Activated B cell treated with CpG ODN at 0.5 μM for 24 hours (primary cell): ENCODE measurements around the gene SSTR4. TPM values are rescaled to one million over a fixed set of nuclear protein-coding genes. Genes with fewer than 3 reads are reported as not detected.

Experiments
- ATAC-seq: fragments of 200-7000 bp; cut with Tn5 transposase; one replicate; pipeline ENCODE4 v1.10.0; 2021; ENCODE audit warnings: low read depth, mild to moderate bottlenecking, moderate library complexity
- CTCF ChIA-PET: fragments of 350-600 bp; sonication (Branson Sonifier 250); formaldehyde crosslinking; loops from one replicate; lab custom pipeline; 2021; ENCODE audit warnings: antibody characterized with exemption; lab: Charles Lee
- POLR2A ChIA-PET: fragments of 350-600 bp; sonication (Branson Sonifier 250); formaldehyde crosslinking; loops from one replicate; lab custom pipeline; 2021; ENCODE audit warnings: antibody characterized with exemption; lab: Charles Lee
- DNase-seq: peaks from one replicate; pipeline ENCODE4 v3.0.0; 2022
- H3K27ac Mint-ChIP-seq: one replicate; pipeline ENCODE4 v1.8.0; 2020; ENCODE audit warnings: mixed read lengths
- H3K27me3 Mint-ChIP-seq: one replicate; pipeline ENCODE4 v1.8.0; 2021; ENCODE audit warnings: mixed read lengths
- H3K36me3 Mint-ChIP-seq: one replicate; pipeline ENCODE4 v1.8.0; 2021; ENCODE audit warnings: low read depth, mixed read lengths
- H3K4me1 Mint-ChIP-seq: one replicate; pipeline ENCODE4 v1.8.0; 2021; ENCODE audit warnings: mixed read lengths
- H3K4me3 Mint-ChIP-seq: one replicate; pipeline ENCODE4 v1.8.0; 2020; ENCODE audit warnings: mild to moderate bottlenecking, mixed read lengths
- H3K9me3 Mint-ChIP-seq: one replicate; pipeline ENCODE4 v1.8.0; 2020; ENCODE audit warnings: mixed read lengths
- CTCF ChIP-seq: fragments of 200-600 bp; IDR thresholded peaks from one replicate; pipeline ENCODE4 v1.8.0; 2022; ENCODE audit warnings: antibody characterized with exemption, mild to moderate bottlenecking
- intact Hi-C: fragments of 100-400 bp; cut with micrococcal nuclease; formaldehyde crosslinking; loops from one replicate; pipeline ENCODE4 v1.15.1; 2024
- total RNA-seq: library from RNA; stranded (reverse); gene quantifications from 2 replicates; pipeline ENCODE4 v1.2.3, GENCODE V29; 2022

Gene SSTR4
- total RNA-seq, 1 donor from 2014 or later: not detected

- Mint-ChIP-seq H3K4me1 (peaks cover 2% of the 10 kb centered on the region), H3K36me3 (no peaks in the 10 kb centered on the region), H3K27me3 (peaks cover 41% of the 10 kb centered on the region), H3K27ac (no peak overlapping the region), H3K4me3 (no peak overlapping the region), H3K9me3 (no peaks in the 10 kb centered on the region)
- intact Hi-C loops: no loop called here
- ChIA-PET POLR2A (no interaction called here), CTCF (no interaction called here)
- ATAC-seq (no peak), DNase-seq (no peak)
- TF ChIP-seq CTCF: no peak
Observed at GRCh38 chr20:23047738-23048214, 12.7 kb downstream of the SSTR4 start.

DNA sequence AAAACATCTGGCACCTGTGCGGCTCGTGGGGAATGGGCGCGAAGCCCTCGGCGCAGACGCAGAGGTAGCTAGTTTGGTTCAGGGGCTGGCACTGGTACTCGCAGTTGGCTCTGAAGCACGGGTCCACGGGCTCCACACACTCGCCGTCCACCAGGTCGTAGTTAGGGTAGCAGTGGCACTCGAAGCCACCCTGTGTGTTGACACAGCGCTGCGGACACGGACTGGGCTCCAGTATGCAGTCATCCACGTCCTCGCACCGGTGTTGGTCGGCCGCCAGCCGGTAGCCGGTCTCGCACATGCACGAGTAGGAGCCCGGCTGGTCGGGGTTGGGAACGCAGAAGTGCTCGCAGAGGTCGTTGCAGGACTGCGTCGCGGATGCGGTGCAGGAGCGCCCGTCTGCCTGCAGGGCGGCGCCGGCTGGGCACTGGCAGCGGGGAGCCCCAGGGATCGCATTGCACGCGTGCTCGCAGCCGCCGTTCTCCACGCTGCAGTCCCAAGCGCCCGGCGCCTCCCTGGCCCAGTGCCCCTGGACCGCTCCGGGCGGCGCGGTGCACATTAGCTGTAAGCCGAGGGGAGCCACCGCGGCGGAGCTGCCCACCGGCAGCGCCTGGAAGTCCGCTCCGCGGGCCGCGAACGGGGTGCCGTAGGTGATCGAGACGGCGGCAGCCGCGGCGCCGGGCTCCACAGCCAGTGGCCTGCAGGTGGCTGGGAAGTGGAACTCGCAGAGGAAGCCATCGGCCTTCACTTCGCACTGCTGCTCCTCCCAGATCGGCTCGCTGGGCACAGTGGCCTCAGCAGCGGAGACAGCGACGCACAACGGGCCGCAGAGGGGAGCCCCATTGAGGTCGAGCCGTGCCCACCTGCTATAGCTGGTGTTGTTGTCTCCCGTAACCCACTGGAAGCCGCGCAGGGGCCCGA, 13.4 kb downstream of the SSTR4 start:
- Mint-ChIP-seq H3K4me1 (peaks cover 2% of the 10 kb centered on the region), H3K27ac (no peak overlapping the region), H3K4me3 (no peak overlapping the region), H3K9me3 (no peaks in the 10 kb centered on the region), H3K36me3 (no peaks in the 10 kb centered on the region), H3K27me3 (peaks cover 45% of the 10 kb centered on the region)
- ChIA-PET POLR2A (no interaction called here), CTCF (no interaction called here)
- no peak for ATAC-seq
- no peak for TF ChIP-seq CTCF
- DNase-seq: no peak
- intact Hi-C loops: no loop called here

GRCh38 chr20:23049201-23050075, 14.3 kb downstream of the SSTR4 start, which contains the start of gene THBD:
Gene THBD (minus strand): TSS chr20:23049672. CDS start chr20:23049504, 168 bp downstream.
- TF ChIP-seq CTCF: no peak
- H3K36me3 Mint-ChIP-seq: no peaks in the 10 kb centered on the region
- no peak within 1 kb of the TSS for H3K27ac Mint-ChIP-seq
- H3K4me1 Mint-ChIP-seq: peaks cover 2% of the 10 kb centered on the region
- H3K27me3 Mint-ChIP-seq: peaks cover 43% of the 10 kb centered on the region
- DNase-seq: no peak
- ChIA-PET POLR2A (no interaction called here), CTCF (no interaction called here)
- H3K9me3 Mint-ChIP-seq: no peaks in the 10 kb centered on the region
- intact Hi-C loops: no loop called here
- no peak within 1 kb of the TSS for H3K4me3 Mint-ChIP-seq
- ATAC-seq: no peak

DNA sequence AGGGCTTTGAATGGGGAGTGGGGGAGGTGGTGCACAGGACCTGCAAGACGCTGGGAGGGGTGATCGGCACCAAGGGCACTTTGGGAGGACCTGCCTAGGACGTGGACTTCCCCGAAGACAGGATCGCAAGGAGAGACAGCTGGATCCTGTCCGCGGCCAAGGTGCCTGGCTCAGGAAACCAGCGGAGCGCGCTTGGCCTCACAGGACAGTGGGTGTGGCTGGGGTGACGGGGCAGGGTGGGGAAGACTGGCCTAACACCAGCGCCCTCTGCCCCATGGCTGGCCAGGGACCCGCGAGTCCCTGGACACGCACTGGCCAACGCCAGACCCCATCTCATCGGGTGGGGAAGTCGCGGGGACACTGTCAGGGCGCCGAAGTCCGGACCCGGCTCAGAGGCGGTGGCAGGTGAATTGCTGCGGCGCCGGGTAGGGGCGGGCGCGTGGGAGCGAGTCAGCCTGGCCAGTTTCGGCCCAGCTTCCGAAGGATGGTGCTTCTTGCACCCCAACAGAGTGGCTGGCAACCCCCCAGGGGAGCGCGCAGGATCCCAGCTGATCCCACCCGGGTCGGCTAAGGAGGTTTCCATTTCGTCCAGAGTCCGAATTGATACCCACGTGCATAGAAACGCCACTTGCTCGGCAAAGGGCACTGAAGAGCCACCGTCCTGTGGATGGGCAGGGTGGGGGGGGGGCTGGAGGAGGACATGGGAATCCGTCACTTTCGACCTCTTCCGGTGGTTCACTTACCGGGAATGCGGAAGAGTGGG, 15.1 kb downstream of the SSTR4 start:
- H3K4me1 Mint-ChIP-seq: peaks cover 2% of the 10 kb centered on the region
- TF ChIP-seq CTCF: no peak
- ChIA-PET CTCF (no interaction called here), POLR2A (no interaction called here)
- ATAC-seq (no peak), DNase-seq (no peak)
- no peaks in the 10 kb centered on the region for H3K9me3 Mint-ChIP-seq
- intact Hi-C loops: no loop called here
- H3K4me3 Mint-ChIP-seq: no peak overlapping the region
- H3K27ac Mint-ChIP-seq: no peak overlapping the region
- no peaks in the 10 kb centered on the region for H3K36me3 Mint-ChIP-seq
- H3K27me3 Mint-ChIP-seq: peaks cover 41% of the 10 kb centered on the region
